Heart left ventricle (tissue), 16 donors: ENCODE data around the gene GSK3B. TPM values are rescaled to one million over a fixed set of nuclear protein-coding genes. Genes with fewer than 3 reads are reported as not detected.
"Not testable (repeated sequence)": the region's sequence is repeated elsewhere in the genome, so short reads cannot be mapped to it uniquely, and the experiment has no call there.

Experiments
- ATAC-seq, 4 donors: fragments of 200-7000 bp; cut with Tn5 transposase; one replicate each; pipeline ENCODE4 v1.9.1; 2020 to 2022; ENCODE audit warnings: moderate library complexity in 4 of 4, mild to moderate bottlenecking in 3 of 4, moderate number of reproducible peaks in 1 of 4
- DNase-seq, 5 donors: peaks; one replicate each; pipeline ENCODE4 v3.0.0-alpha.2; 2020
- H3K27ac ChIP-seq, 12 donors: fragments of 200-600 bp; sonication (generic) in 4 of 12; one replicate each; pipeline versions ENCODE4 v1.5.0 to v1.8.0; 2016 to 2022; ENCODE audit warnings: mild to moderate bottlenecking in 2 of 12
- H3K27me3 ChIP-seq, 9 donors: fragments of 200-600 bp; sonication (generic) in 2 of 9; one replicate each; pipeline versions ENCODE4 v1.5.1 to v1.8.0; 2016 to 2022; ENCODE audit warnings: mild to moderate bottlenecking in 3 of 9
- H3K36me3 ChIP-seq, 9 donors: fragments of 200-600 bp; sonication (generic) in 2 of 9; one replicate each; pipeline versions ENCODE4 v1.5.0 to v1.8.0; 2018 to 2022; ENCODE audit warnings: mild to moderate bottlenecking in 2 of 9
- H3K4me1 ChIP-seq, 12 donors: fragments of 200-600 bp; sonication (generic) in 4 of 12; one replicate each; pipeline versions ENCODE4 v1.5.0 to v1.8.0; 2016 to 2022; ENCODE audit warnings: mild to moderate bottlenecking in 3 of 12
- H3K4me3 ChIP-seq, 12 donors: fragments of 200-600 bp; sonication (generic) in 4 of 12; one replicate each; pipeline versions ENCODE4 v1.5.0 to v1.8.0; 2017 to 2022; ENCODE audit warnings: mild to moderate bottlenecking in 9 of 12, moderate library complexity in 4 of 12
- H3K9me3 ChIP-seq, 12 donors: fragments of 200-600 bp; sonication (generic) in 4 of 12; one replicate each; pipeline versions ENCODE4 v1.5.0 to v1.8.0; 2016 to 2022; ENCODE audit warnings: mild to moderate bottlenecking in 1 of 12
- CTCF ChIP-seq, 12 donors: fragments of 200-600 bp; sonication (generic) in 4 of 12; IDR thresholded peaks; one replicate each; pipeline versions ENCODE4 v1.5.0 to v1.8.0; 2018 to 2022; ENCODE audit warnings: antibody characterized with exemption in 12 of 12, mild to moderate bottlenecking in 5 of 12
- POLR2A ChIP-seq, 2 donors: fragments of 450-650 bp; IDR thresholded peaks; one replicate each; pipeline ENCODE4 v1.6.1; 2017; ENCODE audit warnings: antibody characterized with exemption in 2 of 2, mild to moderate bottlenecking in 2 of 2, moderate library complexity in 2 of 2
- WGBS, 4 donors: extraction: QIAGEN DNeasy Blood & Tissue Kit in 2 of 4; methylation state at CpG; one replicate each; pipeline versions ENCODE4 v1.1.5 to v1.1.7; 2013 to 2018; 5-methylcytosine and 5-hydroxymethylcytosine counted together
- intact Hi-C, 10 donors: fragments of 100-400 bp; cut with DNase I; formaldehyde crosslinking; loops; one replicate each; pipeline versions ENCODE4 v1.11.1 to v1.14.2; 2022
- polyA plus RNA-seq, 2 donors: library from polyadenylated mRNA; stranded (reverse); fragments of 200-250 nt; gene quantifications; one replicate each; pipeline ENCODE4 v1.2.3, GENCODE V29; 2013
- total RNA-seq, 9 donors: library from RNA; depleted of rRNA in 2 of 9; stranded (reverse); fragments of >200 nt in 2 of 9; fragmentation: NEBNext Ultra II Directional in 3 of 9; extraction: Animal tissue kit (Norgen Biotek cat#: 25700) in 3 of 9; gene quantifications; one replicate each; pipeline versions ENCODE4 v1.1.0 to v1.2.4, GENCODE V29; 2016 to 2023
- donor health status: ischemic (EF 13 %, LVEDD 7.1; RV severe dilation, severe dysfunction).
- donor health status: healthy with polysubstance abuse.
- donor health status: DM: no; HTN: yes; CAD: no.
- donor health status: DM: no; HTN: no; CAD: no.
- donor health status: ischemic (EF 25% LVEDD 6.9; RV normal size, moderate dysfunction).
- donor health status: ischemic (EF 25% LVEDD 5.7; RV mildly dilated, moderate dysfunction).
- donor health status: healthy.
- donor health status: DM: yes; HTN: yes; CAD: no.
- donor health status: ischemic (EF 35%, LVEDD 5.7; RV mildly dilated, moderate dysfunction).
- donor health status: nonischemic (EF 11% LVEDD 7.7; RV severe dilation, severe dysfunction).
- donor health status: DM: yes; HTN: yes; CAD: no.
- donor health status: PGD.
- donor health status: ischemic (EF 29% LVEDD 5.4; RV normal size, mild dysfunction).
- donor health status: nonischemic (EF 23%, LVEDD 6.1; RV moderate dilation, normal function).

Gene GSK3B
- total and polyA plus RNA-seq, 11 donors = 8.8 to 58.9 (median 41.2) TPM

- Histone ChIP-seq H3K27ac (no peak overlapping the region), H3K36me3 (no peaks in the 10 kb centered on the region), H3K4me1 (peaks cover 0 to 73% (median 53%) of the 10 kb centered on the region in 12 donors), H3K27me3 (no peaks in the 10 kb centered on the region), H3K9me3 (peaks cover 0 to 4% (median 0%) of the 10 kb centered on the region in 12 donors), H3K4me3 (no peak overlapping the region)
- DNase-seq = no peak
- intact Hi-C loops = no loop called here
- no peak for ATAC-seq
- TF ChIP-seq POLR2A (IDR thresholded peaks at IDR 0.05) (no peak), CTCF (IDR thresholded peaks at IDR 0.05) (no peak)
- WGBS, 4 donors = 73 to 82% (median 80%) methylated on average over 3 of the region's 3 CpGs
These were observed 41.6 kb downstream of the GSK3B start for GRCh38 chr3:120052677-120053076.

- no peaks in the 10 kb centered on the region for H3K27me3 ChIP-seq
- TF ChIP-seq CTCF (IDR thresholded peaks at IDR 0.05) (no peak), POLR2A (IDR thresholded peaks at IDR 0.05) (no peak)
- WGBS, 4 donors = 22 to 28% (median 25%) methylated on average over 2 of the region's 2 CpGs
- H3K36me3 ChIP-seq = no peaks in the 10 kb centered on the region
- intact Hi-C loops = no loop called here
- no peak for ATAC-seq
- no peak for DNase-seq
- H3K9me3 ChIP-seq = peaks cover 0 to 5% (median 0%) of the 10 kb centered on the region in 12 donors
- H3K4me1 ChIP-seq = peaks cover 0 to 76% (median 56%) of the 10 kb centered on the region in 12 donors
- no peak overlapping the region for H3K4me3 ChIP-seq
- H3K27ac ChIP-seq = no peak overlapping the region
These were observed 42.0 kb downstream of the GSK3B start for GRCh38 chr3:120052225-120052624.

GRCh38 chr3:120051570-120051969, 42.7 kb downstream of the GSK3B start:
- H3K36me3 ChIP-seq, H3K27me3 ChIP-seq, H3K4me3 ChIP-seq, ATAC-seq, DNase-seq, H3K27ac ChIP-seq, intact Hi-C loops: not testable (repeated sequence)
- Histone ChIP-seq H3K9me3 (peaks cover 0 to 11% (median 0%) of the 10 kb centered on the region in 12 donors), H3K4me1 (peaks cover 0 to 76% (median 57%) of the 10 kb centered on the region in 12 donors)
- WGBS, 4 donors = 62 to 67% (median 65%) methylated on average over 5 of the region's 5 CpGs

GRCh38 chr3:120049881-120050539, 44.2 kb downstream of the GSK3B start:
- DNase-seq = no peak
- TF ChIP-seq POLR2A (IDR thresholded peaks at IDR 0.05) (no peak), CTCF (IDR thresholded peaks at IDR 0.05) (no peak)

More at GRCh38 chr3:120049881-120050539, 44.2 kb downstream of the GSK3B start:
- intact Hi-C loops = loop anchor here in 1 of 10 donors (10.0 kb wide), 1 partner anchor 145 kb away; no protein-coding TSS in a partner anchor
- 76 to 87% (median 79%) methylated on average over 4 of the region's 4 CpGs for WGBS, 4 donors
- ATAC-seq = no peak
- H3K9me3 ChIP-seq = peaks cover 0 to 27% (median 11%) of the 10 kb centered on the region in 12 donors
- no peak overlapping the region for H3K27ac ChIP-seq
- no peak overlapping the region for H3K4me3 ChIP-seq
- H3K27me3 ChIP-seq = no peaks in the 10 kb centered on the region
- peaks cover 0 to 73% (median 55%) of the 10 kb centered on the region in 12 donors for H3K4me1 ChIP-seq
- H3K36me3 ChIP-seq = no peaks in the 10 kb centered on the region
